AG04449 (cell line): ENCODE measurements around the gene COX10.

ENCODE experiments used
- CTCF ChIA-PET: fragments of 350-600 bp; formaldehyde crosslinking; extraction: SDS; loops from one replicate; lab custom pipeline; 2021; ENCODE audit warnings: antibody characterized with exemption; lab: Yijun Ruan, JAX
- POLR2A ChIA-PET: fragments of 400-600, 350-600 bp; formaldehyde crosslinking; extraction: SDS; loops from one replicate; lab custom pipeline; 2020; ENCODE audit warnings: antibody characterized with exemption, inconsistent platforms; lab: Yijun Ruan, JAX
- DNase-seq: peaks from one replicate; pipeline ENCODE4 v3.0.0-alpha.2; 2010; ENCODE audit warnings: low read depth, low spot score
- H3K4me3 ChIP-seq: 2 replicates; pipeline ENCODE4 v1.5.1; 2011; ENCODE audit warnings: low read depth, mild to moderate bottlenecking, control low read depth, low read length
- CTCF ChIP-seq: IDR thresholded peaks from one replicate; pipeline ENCODE4 v1.5.1; 2011; ENCODE audit warnings: mild to moderate bottlenecking, moderate library complexity, low read length, control low read depth, inconsistent platforms; ENCODE audit not compliant: insufficient read depth; ENCODE audit errors: missing control alignments

The COX10 gene

DNA sequence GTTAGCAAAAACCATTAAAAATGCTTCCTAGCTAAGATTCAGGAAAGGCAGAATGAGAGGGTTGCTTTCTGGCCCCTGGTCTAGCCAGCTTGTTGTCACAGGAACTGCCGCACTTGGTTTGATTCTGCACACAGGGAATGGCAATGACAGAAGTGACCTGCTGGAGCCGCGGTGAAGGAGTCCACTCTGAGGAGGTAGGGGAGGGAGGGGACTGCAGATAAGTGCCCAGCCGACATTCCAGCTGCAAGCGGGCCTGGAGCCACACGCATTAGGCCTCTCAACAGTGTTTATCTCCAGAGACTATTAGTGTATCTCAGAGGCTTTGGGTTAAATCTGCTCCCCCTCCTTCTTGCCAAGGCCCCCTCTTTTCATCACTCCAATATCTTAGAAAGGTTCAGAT, 128.7 kb downstream of the COX10 start:
- H3K4me3 ChIP-seq: no peak overlapping the region
- DNase-seq: no peak
- no peak for TF ChIP-seq CTCF
- POLR2A ChIA-PET: no interaction called here
- CTCF ChIA-PET: interaction anchor here (1.2 kb wide), 1 partner anchor 99 kb away, joined by 3 read pairs; no protein-coding TSS in a partner anchor

- no peak overlapping the region for H3K4me3 ChIP-seq
- CTCF ChIA-PET: interaction anchor here (1.2 to 1.8 kb wide), 2 partner anchors 14 to 99 kb away, joined by 3 to 7 read pairs; no protein-coding TSS in a partner anchor
- DNase-seq: no peak
- POLR2A ChIA-PET: no interaction called here
- TF ChIP-seq CTCF: no peak
These were observed 129.3 kb downstream of the COX10 start for GRCh38 chr17:14198575-14198974.

GRCh38 chr17:14199601-14200000, 130.3 kb downstream of the COX10 start:
- H3K4me3 ChIP-seq: no peak overlapping the region
- ChIA-PET POLR2A (no interaction called here), CTCF (interaction anchor here (1.8 kb wide), 1 partner anchor 13 kb away, joined by 7 read pairs; no protein-coding TSS in a partner anchor)
- no peak for TF ChIP-seq CTCF
- DNase-seq: no peak

- POLR2A ChIA-PET: no interaction called here
- CTCF ChIA-PET: interaction anchor here (1.8 kb wide), 1 partner anchor 12 kb away, joined by 7 read pairs; no protein-coding TSS in a partner anchor
- DNase-seq: no peak
- H3K4me3 ChIP-seq: no peak overlapping the region
- no peak for TF ChIP-seq CTCF
These were observed 131.1 kb downstream of the COX10 start for GRCh38 chr17:14200354-14200753.

- H3K4me3 ChIP-seq: no peak overlapping the region
- TF ChIP-seq CTCF: no peak
- POLR2A ChIA-PET: no interaction called here
- CTCF ChIA-PET: no interaction called here
- DNase-seq: no peak
These were observed 132.0 kb downstream of the COX10 start for GRCh38 chr17:14201021-14201987.

GRCh38 chr17:14201988-14202380, 132.7 kb downstream of the COX10 start:
- TF ChIP-seq CTCF: no peak
- ChIA-PET POLR2A (no interaction called here), CTCF (no interaction called here)
- DNase-seq: no peak
- H3K4me3 ChIP-seq: no peak overlapping the region
